ENCODE measurements around the gene RAB3IL1. TPM values are rescaled to one million over a fixed set of nuclear protein-coding genes. Genes with fewer than 3 reads are reported as not detected.
"Not testable (repeated sequence)": the region's sequence is repeated elsewhere in the genome, so short reads cannot be mapped to it uniquely, and the experiment has no call there.

The RAB3IL1 gene
- 10 to 100 TPM in 11 of 12 donors, not detected in 1; 18.2 to 32.1 (median 23.6) TPM for polyA plus RNA-seq (ENCODE audit: insufficient read length in 12 of 12)
- long read RNA-seq, donor 1, partial matches to known transcripts = 0 of 3 reads
- long read RNA-seq, donor 1, other reads (novel, unspliced or antisense) = 0 of 3 reads
- long read RNA-seq, donor 2, partial matches to known transcripts = 5 of 18 reads
- long read RNA-seq, donor 2, other reads (novel, unspliced or antisense) = 5 of 18 reads
- long read RNA-seq, donor 3 = 0 reads
- long read RNA-seq, donor 4, partial matches to known transcripts = 0 of 3 reads
- long read RNA-seq, donor 4, other reads (novel, unspliced or antisense) = 0 of 3 reads
- long read RNA-seq, donor 5 = 0 reads
- long read RNA-seq, donor 6, partial matches to known transcripts = 0 of 4 reads
- long read RNA-seq, donor 6, other reads (novel, unspliced or antisense) = 0 of 4 reads
- long read RNA-seq, donor 7, partial matches to known transcripts = 0 of 2 reads
- long read RNA-seq, donor 7, other reads (novel, unspliced or antisense) = 0 of 2 reads
- long read RNA-seq, donor 8, transcript RAB3IL1-202 (10 exons, 2,284 nt) = major isoform, 7 of 17 reads
- long read RNA-seq, donor 8, partial matches to known transcripts = 10 of 17 reads
- long read RNA-seq, donor 8, other reads (novel, unspliced or antisense) = 0 of 17 reads
- long read RNA-seq, donor 9, partial matches to known transcripts = 0 of 3 reads
- long read RNA-seq, donor 9, other reads (novel, unspliced or antisense) = 0 of 3 reads
- long read RNA-seq, donor 10, partial matches to known transcripts = 0 of 3 reads
- long read RNA-seq, donor 10, other reads (novel, unspliced or antisense) = 0 of 3 reads
- long read RNA-seq, donor 11, transcript RAB3IL1-202 (10 exons, 2,284 nt) = major isoform, 5 of 6 reads
- long read RNA-seq, donor 11, partial matches to known transcripts = 0 of 6 reads
- long read RNA-seq, donor 11, other reads (novel, unspliced or antisense) = 0 of 6 reads

GRCh38 chr11:61917334-61918109 lies at the start of gene RAB3IL1:
Gene RAB3IL1, minus strand, starts transcription at chr11:61917566. Its CDS starts 199 bp downstream, at chr11:61917367.
- no peak for DNase-seq

GRCh38 chr11:61966734-61967115 lies 49.4 kb upstream of the RAB3IL1 start:
- DNase-seq = no peak

- DNase-seq = not testable (repeated sequence)
Observed at GRCh38 chr11:61964666-61965271, 47.4 kb upstream of the RAB3IL1 start.

- no peak for DNase-seq
Observed at GRCh38 chr11:61964058-61964665, 46.8 kb upstream of the RAB3IL1 start.

DNA sequence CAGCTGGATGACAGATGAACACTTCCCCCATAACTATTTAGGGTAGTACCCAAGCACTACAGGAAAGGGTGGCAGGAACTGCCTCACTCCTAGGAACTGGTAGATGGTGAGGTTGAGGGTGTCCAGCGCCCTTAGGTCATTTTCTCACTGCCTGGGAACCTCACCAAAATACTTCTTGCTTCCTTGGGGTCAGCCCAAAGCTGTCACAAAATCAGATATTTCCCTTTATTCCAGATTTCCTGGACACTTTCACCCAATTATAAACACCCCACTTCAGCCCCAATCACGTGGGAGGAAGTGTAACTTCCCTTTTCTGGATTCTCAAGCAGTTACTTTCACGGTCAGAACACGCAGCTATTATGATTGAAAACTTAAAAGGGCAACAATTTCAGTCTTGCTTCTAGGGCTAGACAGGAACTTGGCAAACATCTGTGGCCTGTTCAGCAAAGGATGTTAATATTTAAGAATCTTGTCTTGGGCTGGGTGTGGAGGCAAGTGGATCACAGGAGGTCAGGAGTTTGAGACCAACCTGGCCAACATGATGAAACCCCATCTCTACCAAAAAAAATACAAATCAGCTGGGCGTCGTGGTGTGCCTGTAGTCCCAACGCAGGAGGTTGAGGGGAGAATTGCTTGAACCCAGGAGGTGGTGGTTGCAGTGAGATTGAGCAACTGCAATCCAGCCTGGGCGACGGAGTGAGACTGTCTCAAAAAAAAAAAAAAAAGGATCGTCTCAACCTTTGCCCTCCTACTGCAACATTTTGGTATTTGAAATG lies 46.1 kb upstream of the RAB3IL1 start:
- no peak for DNase-seq

- no peak for DNase-seq
Observed at GRCh38 chr11:61963016-61963281, 45.6 kb upstream of the RAB3IL1 start.

- no peak for DNase-seq
Observed at GRCh38 chr11:61962213-61963015, 45.0 kb upstream of the RAB3IL1 start.

DNA sequence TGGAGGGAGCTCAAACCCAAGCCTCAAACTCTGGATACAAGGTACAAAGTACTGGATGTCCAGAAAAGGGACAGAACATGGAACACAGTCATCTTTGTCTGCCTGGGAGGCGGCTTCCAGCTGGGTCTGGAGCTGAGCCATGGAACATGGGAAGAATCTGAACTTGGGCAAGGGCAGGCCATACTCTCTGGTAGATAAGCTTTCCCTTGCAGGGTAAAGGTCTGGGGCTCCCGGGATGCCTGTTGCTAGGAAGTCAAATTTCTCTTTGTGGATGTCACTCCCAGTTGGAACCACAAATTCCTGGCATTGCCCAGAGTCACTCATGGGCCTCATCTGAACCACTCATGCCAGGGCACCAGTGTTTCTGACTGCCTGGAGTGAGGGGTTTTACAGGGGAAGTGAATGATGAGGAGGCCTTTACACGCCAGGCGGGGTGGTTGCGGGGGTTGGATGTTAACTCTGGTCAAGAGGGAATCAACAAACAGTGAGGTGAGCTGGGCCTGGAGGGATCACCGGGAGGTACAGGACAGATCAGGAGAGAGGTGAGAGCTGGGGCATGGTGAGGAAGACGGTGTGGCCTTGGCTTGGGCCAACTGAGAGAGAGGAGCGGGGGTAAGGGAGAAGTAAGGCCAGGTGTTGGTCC lies 44.3 kb upstream of the RAB3IL1 start:
- no peak for DNase-seq

GRCh38 chr11:61960532-61960931 lies 43.2 kb upstream of the RAB3IL1 start:
- DNase-seq = no peak

DNA sequence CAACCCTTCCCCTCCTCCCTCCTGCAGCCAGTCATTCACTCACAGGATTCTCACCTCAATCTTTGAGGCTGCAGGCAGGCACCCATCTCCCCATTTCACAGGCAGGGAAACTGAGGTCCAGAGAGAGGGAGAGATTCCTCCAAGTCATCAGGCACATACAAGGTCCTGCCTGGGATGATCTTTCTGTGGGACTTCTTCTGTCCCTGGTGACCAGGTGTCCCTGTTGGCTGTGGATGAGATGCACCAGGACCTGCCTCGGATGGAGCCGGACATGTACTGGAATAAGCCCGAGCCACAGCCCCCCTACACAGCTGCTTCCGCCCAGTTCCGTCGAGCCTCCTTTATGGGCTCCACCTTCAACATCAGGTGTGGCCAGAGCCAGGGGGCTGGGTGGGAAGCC lies 42.3 kb upstream of the RAB3IL1 start:
- no peak for DNase-seq

DNA sequence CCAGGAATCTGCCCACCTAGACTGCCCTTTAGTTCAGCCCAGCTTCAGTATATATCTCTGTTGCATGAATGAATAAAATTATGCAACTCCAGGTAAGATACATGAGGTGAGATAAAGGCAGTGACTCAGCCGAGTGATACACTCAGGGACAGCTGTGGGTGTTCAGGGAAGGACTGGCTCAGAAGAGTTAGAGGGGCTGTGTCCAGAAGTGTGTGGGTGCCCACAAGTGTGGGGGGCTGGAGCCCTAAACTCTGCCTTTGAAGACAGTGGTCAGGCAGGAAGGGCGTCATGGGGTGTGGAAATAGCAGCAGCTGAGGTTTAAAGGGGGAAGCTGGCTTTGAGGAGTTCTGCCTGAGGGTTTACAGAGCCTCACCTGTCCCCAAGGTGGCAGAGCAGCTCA lies 41.7 kb upstream of the RAB3IL1 start:
- no peak for DNase-seq

DNA sequence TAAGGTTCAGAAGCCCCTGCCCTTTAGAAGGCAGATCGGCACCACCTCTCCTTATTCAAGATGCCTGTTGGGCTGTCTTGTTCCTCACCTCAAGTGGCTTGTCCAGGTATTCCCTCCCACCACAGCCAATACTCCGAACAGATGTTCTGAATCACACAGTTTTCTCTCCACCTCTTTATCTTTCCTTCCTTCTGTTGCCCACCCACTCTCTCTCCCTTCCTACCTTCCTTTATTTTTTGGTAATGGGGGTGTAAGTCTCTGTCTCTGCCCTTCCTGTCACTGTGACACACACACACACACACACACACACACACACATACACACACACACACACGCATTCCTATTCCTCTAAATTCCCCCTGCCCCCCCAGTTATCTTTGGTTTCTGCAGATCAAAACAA lies 41.2 kb upstream of the RAB3IL1 start:
- no peak for DNase-seq

DNA sequence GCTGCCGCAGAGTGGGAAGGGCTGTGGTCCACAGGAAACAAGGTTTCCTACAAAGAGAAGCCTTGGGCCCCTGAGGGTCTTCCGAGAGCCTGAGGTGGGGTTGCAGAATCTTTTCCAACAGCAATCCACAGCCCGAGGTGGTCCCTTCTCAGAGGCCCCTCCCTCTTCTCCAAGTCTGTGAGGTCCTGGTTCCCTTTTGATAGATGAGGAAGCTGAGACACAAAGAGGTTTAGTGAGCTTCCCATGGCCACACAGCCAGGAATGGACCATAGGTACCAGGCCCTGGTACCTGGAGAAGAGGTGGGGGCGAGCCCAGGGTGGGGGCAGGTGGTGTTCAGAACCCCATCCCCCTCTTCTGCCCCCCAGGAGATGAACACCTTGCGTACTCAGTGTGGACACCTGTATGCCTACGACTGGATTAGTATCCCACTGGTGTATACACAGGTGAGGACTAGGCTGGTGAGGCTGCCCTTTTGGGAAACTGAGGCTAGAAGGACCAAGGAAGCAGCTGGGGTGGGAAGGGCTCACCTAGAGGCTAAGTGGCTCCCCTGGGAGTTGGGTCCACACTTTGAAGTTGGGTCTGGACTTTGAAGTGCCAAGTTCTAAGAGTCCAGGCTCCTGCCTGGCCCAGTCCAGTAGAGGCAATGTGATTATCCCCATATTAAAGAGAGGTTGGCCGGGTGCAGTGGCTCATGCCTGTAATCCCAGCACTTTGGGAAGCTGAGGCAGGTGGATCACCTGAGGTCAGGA lies 39.8 kb upstream of the RAB3IL1 start:
- DNase-seq = no peak

GRCh38 chr11:61956191-61957020 lies 39.0 kb upstream of the RAB3IL1 start:
- DNase-seq = no peak

GRCh38 chr11:61955422-61956135 lies 38.2 kb upstream of the RAB3IL1 start:
- no peak for DNase-seq

- peak; percentile 75 for DNase-seq
Observed at GRCh38 chr11:61954851-61955421, 37.6 kb upstream of the RAB3IL1 start.
